ENCODE data around the gene SH3RF3. TPM values are rescaled to one million over a fixed set of nuclear protein-coding genes. Genes with fewer than 3 reads are reported as not detected.

The SH3RF3 gene
- total RNA-seq, 2 donors from 2014 or later: 1.5 to 1.8 TPM

DNA sequence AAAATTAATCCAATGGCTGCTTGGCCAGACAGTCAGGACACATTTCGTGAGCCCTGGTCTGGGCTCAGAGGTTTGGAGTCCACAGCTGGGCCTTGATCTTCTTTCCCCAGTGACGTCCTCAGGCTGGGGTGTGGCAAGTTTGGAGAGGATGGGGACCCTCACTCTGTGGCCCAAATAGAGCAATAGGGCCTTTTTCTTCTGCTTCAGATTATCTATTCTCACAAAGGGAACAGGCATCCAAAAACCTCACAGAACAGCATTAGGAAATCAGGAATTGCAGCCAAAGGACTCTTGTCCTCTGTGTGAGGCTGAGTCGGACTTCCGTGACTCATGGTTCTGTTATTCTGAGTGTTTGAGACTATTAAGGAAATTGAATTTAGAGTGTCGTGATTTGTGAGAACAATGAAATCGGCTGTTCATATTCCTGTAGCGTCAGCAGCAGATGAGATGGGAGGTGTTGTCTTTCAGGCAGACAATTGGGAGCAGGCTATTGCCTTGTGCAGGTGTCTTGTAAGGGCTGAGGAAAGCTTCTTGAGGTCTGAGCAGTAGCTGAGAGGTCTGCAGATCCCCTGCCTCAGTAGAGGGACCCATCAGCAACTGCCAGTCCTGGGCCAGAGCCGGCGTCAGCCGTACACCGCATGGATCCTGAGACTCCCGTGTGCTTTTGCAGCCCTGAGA, 113.8 kb downstream of the SH3RF3 start:
- H3K27ac ChIP-seq (ENCODE audit: low read depth, low read length): no peak overlapping the region
- no peaks in the 10 kb centered on the region for H3K9me3 ChIP-seq (ENCODE audit: control insufficient read depth, low read length)
- H3K27me3 Mint-ChIP-seq (ENCODE audit: insufficient read depth): no peaks in the 10 kb centered on the region
- TF ChIP-seq, protein P1, sequence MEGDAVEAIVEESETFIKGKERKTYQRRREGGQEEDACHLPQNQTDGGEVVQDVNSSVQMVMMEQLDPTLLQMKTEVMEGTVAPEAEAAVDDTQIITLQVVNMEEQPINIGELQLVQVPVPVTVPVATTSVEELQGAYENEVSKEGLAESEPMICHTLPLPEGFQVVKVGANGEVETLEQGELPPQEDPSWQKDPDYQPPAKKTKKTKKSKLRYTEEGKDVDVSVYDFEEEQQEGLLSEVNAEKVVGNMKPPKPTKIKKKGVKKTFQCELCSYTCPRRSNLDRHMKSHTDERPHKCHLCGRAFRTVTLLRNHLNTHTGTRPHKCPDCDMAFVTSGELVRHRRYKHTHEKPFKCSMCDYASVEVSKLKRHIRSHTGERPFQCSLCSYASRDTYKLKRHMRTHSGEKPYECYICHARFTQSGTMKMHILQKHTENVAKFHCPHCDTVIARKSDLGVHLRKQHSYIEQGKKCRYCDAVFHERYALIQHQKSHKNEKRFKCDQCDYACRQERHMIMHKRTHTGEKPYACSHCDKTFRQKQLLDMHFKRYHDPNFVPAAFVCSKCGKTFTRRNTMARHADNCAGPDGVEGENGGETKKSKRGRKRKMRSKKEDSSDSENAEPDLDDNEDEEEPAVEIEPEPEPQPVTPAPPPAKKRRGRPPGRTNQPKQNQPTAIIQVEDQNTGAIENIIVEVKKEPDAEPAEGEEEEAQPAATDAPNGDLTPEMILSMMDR (conservative IDR thresholded peaks at IDR 0.05): no peak
- no peaks in the 10 kb centered on the region for H3K36me3 Mint-ChIP-seq (ENCODE audit: low read depth)
- H3K4me3 ChIP-seq (ENCODE audit: low read length): no peak overlapping the region
- no peaks in the 10 kb centered on the region for H3K4me1 ChIP-seq (ENCODE audit: control insufficient read depth, insufficient read depth, low read length)
- H3K4me1 Mint-ChIP-seq: peaks cover 11% of the 10 kb centered on the region
- no peaks in the 10 kb centered on the region for H3K27me3 ChIP-seq (ENCODE audit: control insufficient read depth, insufficient read depth, low read length, poor library complexity, severe bottlenecking)
- WGBS, 2 experiments (ENCODE audit: insufficient coverage in 1 of 2, insufficient read length in 1 of 2): 95 to 96% methylated on average over 6 to 12 of the region's 12 CpGs
- no peak overlapping the region for H3K27ac Mint-ChIP-seq
- no peaks in the 10 kb centered on the region for H3K9me3 Mint-ChIP-seq
- no peak overlapping the region for H3K4me3 Mint-ChIP-seq
- no peak overlapping the region for H3K9ac ChIP-seq (ENCODE audit: extremely low read depth, low read length, poor library complexity, severe bottlenecking)
- no peaks in the 10 kb centered on the region for H3K36me3 ChIP-seq (ENCODE audit: control insufficient read depth, insufficient read depth, low read length)
- no peak for DNase-seq

DNA sequence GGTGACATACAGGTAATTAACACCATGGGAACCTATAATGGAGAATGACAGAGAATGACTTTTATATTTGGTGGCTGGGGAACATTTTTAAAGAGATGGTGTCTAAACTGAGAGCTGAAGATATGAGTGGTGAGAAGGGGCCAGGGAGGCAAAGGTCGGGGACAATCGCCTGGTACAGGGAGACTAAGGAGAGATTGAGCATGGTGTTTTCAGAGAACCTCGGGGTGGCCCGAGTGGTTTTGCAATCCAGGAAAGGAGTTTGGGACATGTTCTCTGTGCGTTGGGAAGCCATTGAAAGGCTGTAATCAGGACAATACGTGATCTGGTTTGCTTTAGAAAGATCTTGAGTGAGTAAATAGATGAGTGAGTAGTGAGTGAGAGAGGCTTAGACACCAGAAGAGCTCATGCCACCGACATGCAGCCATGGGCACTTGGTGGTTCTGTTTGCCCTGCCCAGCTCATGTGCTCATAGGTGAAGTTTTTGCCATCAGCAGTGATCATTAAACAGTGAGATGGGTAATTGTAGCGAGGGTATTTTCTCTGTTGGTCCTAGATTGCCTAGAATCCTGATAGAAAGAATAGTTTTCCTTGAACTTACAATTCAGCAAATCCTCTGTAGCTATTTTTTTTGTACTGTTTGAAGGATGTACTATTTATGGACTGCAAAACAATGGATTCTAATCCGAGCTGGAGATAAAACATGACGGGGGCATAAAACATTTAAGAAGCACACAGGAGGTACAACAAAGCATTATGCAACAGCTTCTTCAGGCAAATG, 114.7 kb downstream of the SH3RF3 start:
- Histone ChIP-seq H3K9ac (ENCODE audit: extremely low read depth, low read length, poor library complexity, severe bottlenecking) (no peak overlapping the region), H3K27ac (ENCODE audit: low read depth, low read length) (no peak overlapping the region), H3K4me1 (ENCODE audit: control insufficient read depth, insufficient read depth, low read length) (no peaks in the 10 kb centered on the region), H3K9me3 (ENCODE audit: control insufficient read depth, low read length) (no peaks in the 10 kb centered on the region), H3K4me3 (ENCODE audit: low read length) (no peak overlapping the region), H3K27me3 (ENCODE audit: control insufficient read depth, insufficient read depth, low read length, poor library complexity, severe bottlenecking) (no peaks in the 10 kb centered on the region), H3K36me3 (ENCODE audit: control insufficient read depth, insufficient read depth, low read length) (no peaks in the 10 kb centered on the region)
- no peaks in the 10 kb centered on the region for H3K27me3 Mint-ChIP-seq (ENCODE audit: insufficient read depth)
- no peaks in the 10 kb centered on the region for H3K9me3 Mint-ChIP-seq
- no peak overlapping the region for H3K4me3 Mint-ChIP-seq
- DNase-seq: no peak
- H3K27ac Mint-ChIP-seq: no peak overlapping the region
- TF ChIP-seq, protein P1 (conservative IDR thresholded peaks at IDR 0.05): no peak
- peaks cover 13% of the 10 kb centered on the region for H3K4me1 Mint-ChIP-seq
- 93 to 97% methylated on average over 6 to 10 of the region's 10 CpGs for WGBS, 2 experiments (ENCODE audit: insufficient coverage in 1 of 2, insufficient read length in 1 of 2)
- no peaks in the 10 kb centered on the region for H3K36me3 Mint-ChIP-seq (ENCODE audit: low read depth)

DNA sequence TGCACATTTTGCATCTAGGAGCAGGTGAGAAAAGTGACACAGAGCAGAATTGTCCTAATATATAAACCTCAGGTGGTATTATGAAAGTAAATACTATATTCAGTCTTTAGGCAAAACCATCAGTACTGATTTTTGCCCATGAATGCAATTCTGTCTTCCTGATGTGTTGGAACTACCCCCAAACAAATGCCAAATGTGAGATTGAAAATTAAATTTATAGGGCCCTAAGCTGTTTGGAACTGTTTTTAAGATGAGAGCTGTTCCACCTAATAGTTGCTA, 115.2 kb downstream of the SH3RF3 start:
- H3K4me3 ChIP-seq (ENCODE audit: low read length): no peak overlapping the region
- H3K9me3 ChIP-seq (ENCODE audit: control insufficient read depth, low read length): no peaks in the 10 kb centered on the region
- no peaks in the 10 kb centered on the region for H3K36me3 Mint-ChIP-seq (ENCODE audit: low read depth)
- H3K9ac ChIP-seq (ENCODE audit: extremely low read depth, low read length, poor library complexity, severe bottlenecking): no peak overlapping the region
- H3K27ac Mint-ChIP-seq: no peak overlapping the region
- peaks cover 13% of the 10 kb centered on the region for H3K4me1 Mint-ChIP-seq
- no peaks in the 10 kb centered on the region for H3K27me3 Mint-ChIP-seq (ENCODE audit: insufficient read depth)
- no peak overlapping the region for H3K27ac ChIP-seq (ENCODE audit: low read depth, low read length)
- no peaks in the 10 kb centered on the region for H3K36me3 ChIP-seq (ENCODE audit: control insufficient read depth, insufficient read depth, low read length)
- H3K27me3 ChIP-seq (ENCODE audit: control insufficient read depth, insufficient read depth, low read length, poor library complexity, severe bottlenecking): no peaks in the 10 kb centered on the region
- H3K4me1 ChIP-seq (ENCODE audit: control insufficient read depth, insufficient read depth, low read length): no peaks in the 10 kb centered on the region
- H3K4me3 Mint-ChIP-seq: no peak overlapping the region
- DNase-seq: no peak
- H3K9me3 Mint-ChIP-seq: no peaks in the 10 kb centered on the region
- TF ChIP-seq, protein P1 (conservative IDR thresholded peaks at IDR 0.05): no peak
